LHCN-M2 (cell line): ENCODE results near the gene SLC10A4. TPM values are rescaled to one million over a fixed set of nuclear protein-coding genes. Genes with fewer than 3 reads are reported as not detected.
"Not testable (repeated sequence)": the region's sequence is repeated elsewhere in the genome, so short reads cannot be mapped to it uniquely, and the experiment has no call there.

Experiments
- DNase-seq: peaks from one replicate; pipeline ENCODE4 v3.0.0-alpha.2; 2012; ENCODE audit warnings: low read depth
- polyA plus RNA-seq: library from polyadenylated mRNA; unstranded; fragments of >200 nt; gene quantifications from one replicate; pipeline ENCODE4 v1.2.1, GENCODE V29; 2012; ENCODE audit warnings: missing spikeins
- total RNA-seq: library from RNA; depleted of rRNA; stranded (reverse); fragments of >200 nt; gene quantifications from 2 replicates; pipeline ENCODE4 v1.2.3, GENCODE V29; 2014; rRNA removed

The SLC10A4 gene, protein sequence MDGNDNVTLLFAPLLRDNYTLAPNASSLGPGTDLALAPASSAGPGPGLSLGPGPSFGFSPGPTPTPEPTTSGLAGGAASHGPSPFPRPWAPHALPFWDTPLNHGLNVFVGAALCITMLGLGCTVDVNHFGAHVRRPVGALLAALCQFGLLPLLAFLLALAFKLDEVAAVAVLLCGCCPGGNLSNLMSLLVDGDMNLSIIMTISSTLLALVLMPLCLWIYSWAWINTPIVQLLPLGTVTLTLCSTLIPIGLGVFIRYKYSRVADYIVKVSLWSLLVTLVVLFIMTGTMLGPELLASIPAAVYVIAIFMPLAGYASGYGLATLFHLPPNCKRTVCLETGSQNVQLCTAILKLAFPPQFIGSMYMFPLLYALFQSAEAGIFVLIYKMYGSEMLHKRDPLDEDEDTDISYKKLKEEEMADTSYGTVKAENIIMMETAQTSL
- not detected in 2 replicates for total RNA-seq
- polyA plus RNA-seq, result 0.07 TPM

DNA sequence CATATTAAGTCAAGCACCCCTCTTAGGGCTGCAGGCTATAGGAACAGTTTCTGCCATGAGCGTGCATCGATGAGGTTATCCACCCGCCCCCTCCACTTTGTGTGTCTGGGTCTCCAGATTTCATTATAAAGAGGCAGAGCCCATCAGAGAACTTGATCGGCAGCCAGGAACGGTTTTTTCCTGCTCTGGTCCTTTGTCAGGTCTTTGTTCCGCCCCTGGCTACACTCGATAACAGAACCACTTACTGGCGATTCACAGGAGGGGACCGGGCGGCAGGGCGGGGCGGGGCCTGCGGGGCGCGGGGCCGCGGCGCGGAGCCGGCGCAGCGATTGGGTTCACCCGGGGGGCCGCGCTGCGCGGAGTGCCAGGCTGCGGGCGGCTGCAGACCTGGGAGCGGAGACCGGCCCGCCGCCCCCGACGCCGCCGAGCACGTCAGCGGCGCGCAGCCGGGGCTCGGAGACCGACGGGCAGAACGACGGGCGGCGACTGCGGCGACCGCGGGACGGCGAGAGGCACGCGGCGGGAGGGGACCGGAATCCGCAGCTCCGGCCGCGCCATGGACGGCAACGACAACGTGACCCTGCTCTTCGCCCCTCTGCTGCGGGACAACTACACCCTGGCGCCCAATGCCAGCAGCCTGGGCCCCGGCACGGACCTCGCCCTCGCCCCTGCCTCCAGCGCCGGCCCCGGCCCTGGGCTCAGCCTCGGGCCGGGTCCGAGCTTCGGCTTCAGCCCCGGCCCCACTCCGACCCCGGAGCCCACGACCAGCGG, at the start of gene SLC10A4:
Gene SLC10A4, plus strand, starts transcription at position 338 of the 771 bp plus-strand sequence. Its CDS starts 219 bp downstream, at position 557.
- DNase-seq, result no peak

DNA sequence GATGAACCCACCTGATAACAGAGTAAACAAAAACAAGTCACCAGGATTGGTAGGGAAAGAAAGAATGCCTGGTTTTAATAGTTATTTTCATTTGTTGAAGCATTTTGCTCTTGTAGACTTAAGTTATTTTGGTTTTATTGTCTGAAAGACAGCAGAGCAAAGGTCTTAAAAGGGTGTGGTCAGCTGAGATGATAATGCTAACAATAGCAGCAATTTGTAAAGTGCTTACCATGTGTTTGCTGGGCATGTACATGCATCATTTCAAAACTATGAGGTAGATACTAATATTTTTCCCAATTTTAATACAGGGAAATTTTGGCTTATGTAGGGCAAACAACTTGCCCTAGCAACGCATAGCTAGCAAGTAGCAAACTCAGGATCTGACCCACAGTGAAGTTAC, 46.8 kb upstream of the SLC10A4 start:
- DNase-seq, result no peak

- DNase-seq, result no peak
Measured at GRCh38 chr4:48439988-48440387, 43.2 kb upstream of the SLC10A4 start.

GRCh38 chr4:48440914-48441313, 42.2 kb upstream of the SLC10A4 start:
- DNase-seq, result not testable (repeated sequence)

- DNase-seq, result peak; percentile 9
Measured at GRCh38 chr4:48445704-48446103, 37.4 kb upstream of the SLC10A4 start.

DNA sequence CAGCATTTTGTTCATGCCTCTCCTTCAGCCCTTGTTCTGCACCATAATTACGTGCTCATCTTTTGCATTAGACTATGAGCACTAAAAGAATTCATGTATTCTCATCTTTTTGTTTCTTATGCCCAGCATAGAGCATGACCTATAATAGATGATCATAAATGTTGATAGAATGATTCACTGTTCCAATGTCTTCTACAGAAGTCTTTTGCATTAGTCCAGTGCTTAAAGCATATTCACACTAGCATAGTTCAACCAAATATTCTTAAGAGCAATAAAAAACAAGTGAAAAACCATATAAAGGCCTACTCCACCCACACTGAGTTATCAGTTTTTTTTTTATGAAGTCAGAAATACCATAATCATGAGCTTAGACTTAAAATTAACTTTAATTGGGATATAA, 36.5 kb upstream of the SLC10A4 start:
- DNase-seq, result no peak

GRCh38 chr4:48449151-48449550, 34.0 kb upstream of the SLC10A4 start:
- no peak for DNase-seq

- no peak for DNase-seq
Measured at GRCh38 chr4:48450740-48451139, 32.4 kb upstream of the SLC10A4 start.

- not testable (repeated sequence) for DNase-seq
Measured at GRCh38 chr4:48451656-48452055, 31.5 kb upstream of the SLC10A4 start.

- DNase-seq, result no peak
Measured at GRCh38 chr4:48454591-48454990, 28.6 kb upstream of the SLC10A4 start.

GRCh38 chr4:48461000-48461399, 22.1 kb upstream of the SLC10A4 start:
- DNase-seq, result no peak

GRCh38 chr4:48462363-48462762, 20.8 kb upstream of the SLC10A4 start:
- no peak for DNase-seq

GRCh38 chr4:48467442-48467841, 15.7 kb upstream of the SLC10A4 start:
- DNase-seq, result no peak

GRCh38 chr4:48467891-48468290, 15.3 kb upstream of the SLC10A4 start:
- no peak for DNase-seq

- DNase-seq, result no peak
Measured at GRCh38 chr4:48470137-48470536, 13.0 kb upstream of the SLC10A4 start.

GRCh38 chr4:48470570-48470969, 12.6 kb upstream of the SLC10A4 start:
- peak; percentile 61 for DNase-seq

GRCh38 chr4:48472794-48473193, 10.3 kb upstream of the SLC10A4 start:
- no peak for DNase-seq

DNA sequence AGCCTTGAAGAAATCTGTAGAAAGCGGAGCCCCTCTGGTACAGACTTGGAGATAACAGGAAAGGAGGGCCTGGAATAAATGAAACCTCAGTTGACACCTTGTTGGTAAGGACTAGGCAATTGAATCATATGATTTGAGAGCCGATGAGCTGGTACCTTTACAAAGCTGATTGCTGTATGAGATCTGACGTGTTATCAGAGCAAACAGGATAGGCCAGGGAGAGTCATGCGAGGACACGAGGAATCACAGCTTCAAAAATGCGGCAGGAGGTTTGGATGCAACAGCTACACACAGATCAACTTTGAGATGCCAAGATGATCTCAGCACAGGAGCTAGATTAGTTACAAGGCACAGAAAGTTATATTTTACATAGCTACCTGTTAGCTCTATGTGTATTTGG, 7.4 kb upstream of the SLC10A4 start:
- DNase-seq, result no peak

DNA sequence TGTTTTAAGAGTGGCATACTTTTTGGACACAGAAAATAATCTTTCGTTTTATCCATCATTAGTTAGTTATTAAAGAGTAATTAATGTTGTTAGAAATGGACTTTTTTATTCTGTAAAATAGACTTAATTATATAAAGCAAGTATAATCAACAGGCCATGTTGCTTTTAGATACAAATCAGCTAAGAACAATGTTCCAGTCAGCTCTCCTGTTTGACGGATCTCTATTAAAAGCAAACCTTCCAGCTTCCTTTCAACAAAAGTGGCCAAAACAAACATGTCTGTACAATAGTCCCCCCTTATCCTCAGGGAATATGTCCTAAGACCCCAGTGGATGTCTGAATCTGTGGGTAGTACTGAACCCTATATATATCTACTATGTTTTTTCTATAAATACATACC, 4.9 kb upstream of the SLC10A4 start:
- no peak for DNase-seq

DNA sequence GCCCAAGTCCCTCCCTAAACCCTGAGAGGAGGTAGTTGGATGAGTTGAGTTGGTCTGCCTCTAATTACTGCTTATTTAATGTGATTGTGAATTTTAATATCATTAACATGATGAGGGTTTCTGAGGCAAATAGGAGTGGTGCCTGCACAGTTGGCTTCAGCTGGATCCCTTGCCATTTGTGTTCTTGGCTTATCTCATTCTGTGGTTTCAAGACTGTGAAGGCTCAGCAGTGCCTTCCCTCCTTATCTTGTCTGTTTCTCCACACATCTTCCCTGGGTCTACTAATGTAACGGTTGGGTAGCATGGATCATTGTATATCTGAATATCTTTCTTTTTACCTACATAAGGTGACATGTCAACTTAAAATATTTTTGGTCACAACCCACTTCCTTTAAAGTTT, 1.6 kb upstream of the SLC10A4 start:
- DNase-seq, result no peak

- DNase-seq, result no peak
Measured at GRCh38 chr4:48483777-48484493, 792 bp downstream of the SLC10A4 start.
